ENCODE measurements around the gene SMPD2.
"Not testable (repeated sequence)": the region's sequence is repeated elsewhere in the genome, so short reads cannot be mapped to it uniquely, and the experiment has no call there.

SMPD2 gene

GRCh38 chr6:109460161-109460829 lies 19.8 kb downstream of the SMPD2 start:
- no peak for DNase-seq (ENCODE audit: low read depth, low spot score)

GRCh38 chr6:109461205-109461604 lies 20.7 kb downstream of the SMPD2 start:
- DNase-seq (ENCODE audit: low read depth, low spot score): not testable (repeated sequence)

GRCh38 chr6:109461733-109462526 lies 21.4 kb downstream of the SMPD2 start:
- no peak for DNase-seq (ENCODE audit: low read depth, low spot score)

GRCh38 chr6:109465772-109466171 lies 25.2 kb downstream of the SMPD2 start:
- no peak for DNase-seq (ENCODE audit: low read depth, low spot score)

DNA sequence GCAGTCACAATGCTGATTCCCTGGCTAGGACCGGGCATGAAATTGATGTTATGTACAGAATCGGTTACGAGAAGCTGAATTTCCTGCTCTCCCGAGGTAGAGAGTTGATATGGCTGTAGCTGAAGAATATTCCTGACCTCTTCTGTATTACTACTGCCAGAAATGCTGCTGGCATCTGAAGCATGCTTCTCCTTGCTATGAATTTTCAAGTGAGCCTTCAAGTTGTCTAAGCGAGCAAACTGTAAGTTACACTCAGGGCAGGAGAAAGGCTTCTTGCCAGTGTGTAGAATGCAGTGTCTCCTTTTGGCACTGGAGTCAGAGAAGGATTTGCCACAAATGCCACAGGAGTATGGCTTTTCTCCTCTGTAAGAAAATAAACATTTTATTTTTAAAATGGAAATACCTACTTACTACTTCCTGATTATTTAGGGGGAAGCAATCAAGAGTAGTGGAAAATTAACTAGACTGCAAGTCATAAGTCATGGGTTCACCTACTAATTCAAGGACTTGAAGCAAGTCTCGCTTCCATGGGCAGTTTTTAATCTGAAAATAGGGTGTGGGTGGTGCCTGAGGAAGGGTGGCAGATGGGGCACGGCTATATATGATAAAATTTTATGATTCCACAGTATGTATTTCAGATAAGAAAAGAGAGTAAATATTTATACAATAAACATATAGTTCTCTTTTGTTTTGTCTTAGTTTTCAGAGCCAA lies 25.8 kb downstream of the SMPD2 start:
- DNase-seq (ENCODE audit: low read depth, low spot score): no peak

- DNase-seq (ENCODE audit: low read depth, low spot score): no peak
Measured at GRCh38 chr6:109467696-109468095, 27.2 kb downstream of the SMPD2 start.

DNA sequence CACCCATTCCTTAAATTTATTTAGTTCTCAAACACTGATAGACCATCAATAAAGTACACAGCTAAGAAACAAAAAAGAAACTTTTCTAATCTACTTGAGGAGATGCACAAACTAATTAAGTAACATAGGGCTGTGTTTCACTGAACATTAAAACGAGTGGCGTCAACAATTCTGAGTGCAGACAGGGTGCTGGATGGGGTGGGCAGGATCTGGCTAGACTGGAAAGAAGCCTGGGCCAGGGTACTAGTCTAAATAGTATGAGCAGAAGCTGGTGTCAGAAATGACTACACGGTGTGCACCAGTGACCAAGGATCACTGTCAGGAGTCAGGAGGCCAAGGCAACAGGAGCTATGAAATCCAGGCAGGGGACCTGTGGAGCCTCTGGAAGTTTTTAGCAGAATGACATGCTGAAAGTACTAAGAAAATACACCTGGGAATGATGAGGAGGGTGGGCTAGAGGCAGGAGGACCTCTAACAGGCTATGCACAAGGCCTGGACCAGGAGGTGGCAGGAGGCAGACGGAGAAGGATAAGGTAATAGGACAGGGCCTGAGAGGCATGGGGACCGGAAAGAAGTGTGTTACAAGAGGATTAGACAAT lies 29.2 kb downstream of the SMPD2 start:
- DNase-seq (ENCODE audit: low read depth, low spot score): no peak

- no peak for DNase-seq (ENCODE audit: low read depth, low spot score)
Measured at GRCh38 chr6:109471105-109471810, 30.7 kb downstream of the SMPD2 start.

- no peak for DNase-seq (ENCODE audit: low read depth, low spot score)
Measured at GRCh38 chr6:109472132-109472995, 31.8 kb downstream of the SMPD2 start.

DNA sequence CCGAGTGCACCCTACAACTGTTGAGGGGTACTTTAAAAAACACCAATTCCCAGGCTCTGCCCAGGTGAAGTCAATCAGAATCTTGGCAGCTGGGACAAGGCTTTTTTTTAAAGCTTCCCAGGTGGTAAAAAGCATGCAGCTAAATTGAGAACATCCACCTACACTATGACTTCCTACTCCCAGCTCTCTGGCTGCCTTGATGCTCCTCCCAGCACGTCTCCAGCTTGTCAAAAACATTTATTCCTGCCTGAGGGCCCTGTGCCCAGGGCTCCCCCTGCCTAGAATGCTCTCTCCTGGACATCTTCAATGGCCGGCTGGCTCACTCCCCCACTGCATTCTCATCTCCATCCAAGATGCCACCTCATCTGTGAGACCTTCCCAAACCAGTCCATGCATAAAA lies 32.6 kb downstream of the SMPD2 start:
- no peak for DNase-seq (ENCODE audit: low read depth, low spot score)

- DNase-seq (ENCODE audit: low read depth, low spot score): no peak
Measured at GRCh38 chr6:109474995-109475394, 34.5 kb downstream of the SMPD2 start.

DNA sequence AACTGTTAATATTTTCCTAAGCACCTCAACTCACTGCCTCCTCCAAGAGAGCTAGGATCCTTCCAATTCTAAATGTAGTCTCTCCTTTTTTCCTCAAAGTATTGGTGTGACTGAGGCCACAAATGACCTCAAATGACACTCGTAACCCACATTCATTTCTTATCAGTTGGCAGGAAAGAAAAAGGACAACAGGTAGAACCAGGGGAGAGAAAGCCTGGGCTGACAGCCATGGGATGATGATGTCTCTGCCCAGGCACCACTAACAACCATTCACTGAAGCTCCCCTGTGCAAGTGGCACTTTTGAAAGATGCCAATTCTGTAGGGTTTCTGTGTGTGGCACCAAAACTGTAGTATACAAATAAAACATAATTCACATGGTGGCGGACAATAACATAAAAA lies 35.1 kb downstream of the SMPD2 start:
- no peak for DNase-seq (ENCODE audit: low read depth, low spot score)

DNA sequence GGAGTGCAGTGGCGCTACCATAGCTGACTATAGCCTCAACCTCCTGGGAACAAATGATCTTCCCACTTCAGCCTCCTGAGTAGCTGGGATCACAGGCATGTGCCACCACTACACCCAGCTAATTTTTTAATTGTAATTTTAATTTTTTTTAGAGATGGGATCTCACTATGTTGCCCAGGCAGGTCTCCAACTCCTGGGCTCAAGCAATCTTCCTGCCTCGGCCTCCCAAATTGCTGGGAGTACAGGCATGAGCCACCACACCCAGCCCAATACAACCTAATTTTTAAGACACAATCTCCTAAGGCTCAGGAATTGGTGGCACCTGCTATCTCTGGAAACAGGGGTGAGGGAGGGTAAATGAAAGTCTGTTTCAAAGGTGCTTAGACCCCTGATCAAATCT lies 36.7 kb downstream of the SMPD2 start:
- DNase-seq (ENCODE audit: low read depth, low spot score): no peak

DNA sequence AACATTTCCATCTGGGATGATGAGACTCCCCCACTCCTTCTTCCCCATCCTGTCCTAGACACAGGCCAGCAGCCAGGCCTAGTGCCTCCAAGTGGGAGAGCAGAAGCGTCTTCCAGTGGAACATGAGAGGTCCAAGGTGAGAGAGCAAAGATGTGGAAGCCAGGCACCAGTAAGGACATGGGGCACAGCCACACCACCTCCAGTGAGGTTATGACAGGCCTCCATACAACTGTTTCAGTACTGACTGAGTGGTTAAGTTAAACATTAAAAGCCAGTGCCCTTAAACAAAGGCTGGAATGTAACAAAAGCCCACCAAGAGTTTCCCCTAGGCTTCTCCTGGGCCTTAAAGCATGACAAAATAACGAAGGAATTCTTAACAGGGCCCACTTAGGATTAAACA lies 37.2 kb downstream of the SMPD2 start:
- no peak for DNase-seq (ENCODE audit: low read depth, low spot score)

DNA sequence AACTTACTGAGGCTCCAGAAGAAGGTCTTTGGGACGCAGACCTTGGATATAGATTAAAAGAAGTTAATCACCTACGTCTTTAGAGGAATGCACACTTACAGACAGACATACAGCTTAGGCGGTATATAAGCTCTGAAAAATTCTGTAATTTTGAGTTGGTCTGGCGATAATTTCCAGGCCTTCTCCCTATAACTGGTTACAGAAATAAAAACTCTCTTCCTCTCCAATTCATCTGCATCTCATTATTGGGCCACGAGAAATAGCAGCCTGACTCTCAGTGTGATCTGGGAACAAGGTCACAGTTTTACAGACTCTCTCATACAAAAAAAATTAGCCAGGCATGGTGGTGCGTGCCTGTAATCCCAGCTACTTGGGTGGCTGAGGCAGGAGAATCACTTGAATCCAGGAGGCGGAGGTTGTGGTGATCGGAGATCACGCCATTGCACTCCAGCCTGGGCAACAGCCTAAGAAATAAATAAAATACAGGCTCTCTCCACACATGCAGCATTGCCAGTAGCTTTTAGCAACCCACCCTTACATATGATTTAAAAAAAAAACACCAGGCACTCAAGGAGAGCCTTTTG lies 37.8 kb downstream of the SMPD2 start:
- no peak for DNase-seq (ENCODE audit: low read depth, low spot score)

DNA sequence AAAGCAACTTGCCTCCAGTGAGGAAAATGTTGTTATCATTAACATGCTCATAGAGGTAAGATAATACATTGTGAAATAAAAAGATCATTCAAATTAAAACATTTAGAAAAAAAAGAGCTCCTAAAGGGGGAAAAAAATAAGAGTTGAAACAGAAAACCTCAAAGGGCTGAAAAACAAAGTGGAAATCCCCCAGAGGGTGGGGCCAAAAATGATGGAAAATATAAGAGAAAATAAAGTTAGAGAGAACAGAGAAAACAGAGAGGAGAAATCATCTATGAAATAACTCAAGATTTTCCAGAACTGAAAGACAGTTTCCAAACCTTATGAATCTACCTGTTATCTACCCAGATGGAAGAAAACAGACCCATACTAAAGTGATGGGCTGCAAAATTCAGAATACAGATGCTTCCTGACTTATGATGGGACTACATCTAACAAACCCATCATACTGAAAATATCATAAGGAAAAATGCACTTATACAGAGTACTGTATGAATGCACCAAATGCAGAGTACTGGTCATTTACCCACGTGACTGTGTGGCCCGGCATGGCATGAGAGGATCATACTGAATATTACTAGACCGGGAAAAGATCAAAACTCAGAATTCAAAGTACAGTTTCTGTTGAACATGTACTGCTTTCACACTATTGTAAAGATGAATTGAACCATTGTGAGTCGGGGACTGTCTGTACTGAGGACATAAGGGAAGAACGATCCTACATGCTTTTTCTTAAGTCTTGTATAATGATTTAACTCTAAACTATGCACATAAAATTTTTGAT lies 38.5 kb downstream of the SMPD2 start:
- no peak for DNase-seq (ENCODE audit: low read depth, low spot score)

GRCh38 chr6:109480993-109481480 lies 40.5 kb downstream of the SMPD2 start:
- DNase-seq (ENCODE audit: low read depth, low spot score): no peak

- DNase-seq (ENCODE audit: low read depth, low spot score): peak; percentile 82
Measured at GRCh38 chr6:109482905-109483734, 42.6 kb downstream of the SMPD2 start, which contains the start of gene ZBTB24. ZBTB24 (minus strand) TSS chr6:109483219; CDS start chr6:109482026, 1,193 bp downstream.

Data from activated CD4-positive, CD25-positive, alpha-beta regulatory T cell treated with anti-CD3 and anti-CD28 coated beads, Interleukin-2, amount 50 U/mL, for 16 hours (primary cell).